HEK293T (cell line): Measurements from ENCODE around the gene KBTBD4.
"Not testable (repeated sequence)": the region's sequence is repeated elsewhere in the genome, so short reads cannot be mapped to it uniquely, and the experiment has no call there.

Source experiments
- CTCF ChIA-PET: fragments of 350-600 bp; formaldehyde crosslinking; extraction: SDS; loops from one replicate; lab custom pipeline; 2021; ENCODE audit warnings: antibody characterized with exemption, inconsistent platforms; lab: Yijun Ruan, JAX
- POLR2A ChIA-PET: fragments of 350-600 bp; formaldehyde crosslinking; extraction: SDS; loops from one replicate; lab custom pipeline; 2020; ENCODE audit warnings: antibody characterized with exemption, inconsistent platforms; lab: Yijun Ruan, JAX
- DNase-seq: peaks from one replicate; pipeline ENCODE4 v3.0.0; 2012; ENCODE audit warnings: mixed read lengths; ENCODE audit errors: extremely low spot score
- ARNT ChIP-seq: fragments of 450-650 bp; IDR thresholded peaks from 2 replicates; pipeline ENCODE4 v1.6.1; 2017; ENCODE audit warnings: mild to moderate bottlenecking
- BHLHE40 ChIP-seq: fragments of 450-650 bp; IDR thresholded peaks from 2 replicates; pipeline ENCODE4 v1.6.1; 2016; ENCODE audit warnings: mild to moderate bottlenecking, moderate library complexity, borderline replicate concordance
- CTBP1 ChIP-seq: fragments of 450-650 bp; IDR thresholded peaks from 2 replicates; pipeline ENCODE4 v1.6.1; 2016; ENCODE audit warnings: borderline replicate concordance
- ELF4 ChIP-seq: fragments of 450-650 bp; IDR thresholded peaks from 2 replicates; pipeline ENCODE4 v1.6.1; 2017; ENCODE audit warnings: antibody characterized with exemption
- FOXA1 ChIP-seq: fragments of 450-650 bp; IDR thresholded peaks from 2 replicates; pipeline ENCODE4 v1.6.1; 2016; ENCODE audit warnings: mild to moderate bottlenecking
- FOXK2 ChIP-seq: fragments of 450-650 bp; IDR thresholded peaks from 2 replicates; pipeline ENCODE4 v1.6.1; 2016; ENCODE audit warnings: mild to moderate bottlenecking
- FOXM1 ChIP-seq: fragments of 450-650 bp; IDR thresholded peaks from 2 replicates; pipeline ENCODE4 v1.6.1; 2017; ENCODE audit warnings: mild to moderate bottlenecking, borderline replicate concordance
- HDGF ChIP-seq: fragments of 450-650 bp; IDR thresholded peaks from 2 replicates; pipeline ENCODE4 v1.6.1; 2017; ENCODE audit warnings: antibody characterized with exemption, borderline replicate concordance
- L3MBTL2 ChIP-seq: fragments of 450-650 bp; conservative IDR thresholded peaks from 2 replicates; pipeline ENCODE4 v1.6.1; 2016; ENCODE audit warnings: mild to moderate bottlenecking
- LEF1 ChIP-seq: fragments of 450-650 bp; IDR thresholded peaks from 2 replicates; pipeline ENCODE4 v1.6.1; 2017; ENCODE audit warnings: mild to moderate bottlenecking, borderline replicate concordance
- NFRKB ChIP-seq: fragments of 450-650 bp; IDR thresholded peaks from 2 replicates; pipeline ENCODE4 v1.6.1; 2016; ENCODE audit warnings: mild to moderate bottlenecking, moderate library complexity
- PKNOX1 ChIP-seq: fragments of 450-650 bp; IDR thresholded peaks from 2 replicates; pipeline ENCODE4 v1.6.1; 2016
- SP1 ChIP-seq: fragments of 450-650 bp; IDR thresholded peaks from 2 replicates; pipeline ENCODE4 v1.6.1; 2017
- SUZ12 ChIP-seq: fragments of 450-650 bp; IDR thresholded peaks from 2 replicates; pipeline ENCODE4 v1.6.1; 2016; ENCODE audit warnings: mild to moderate bottlenecking
- TARDBP ChIP-seq: fragments of 450-650 bp; IDR thresholded peaks from 2 replicates; pipeline ENCODE4 v1.6.1; 2016
- ZNF384 ChIP-seq: fragments of 450-650 bp; IDR thresholded peaks from 2 replicates; pipeline ENCODE4 v1.6.1; 2016

KBTBD4 gene

GRCh38 chr11:47532597-47533213 is 46.1 kb downstream of the KBTBD4 start:
- DNase-seq: no peak
- TF ChIP-seq HDGF: no peak
- CTCF ChIA-PET: interaction anchor here (1.3 kb wide), 1 partner anchor 19 kb away, joined by 5 read pairs; no protein-coding TSS in a partner anchor
- POLR2A ChIA-PET: no interaction called here

- TF ChIP-seq LEF1 (no peak), ZNF384 (no peak), FOXA1 (no peak), L3MBTL2 (no peak), PKNOX1 (no peak), FOXK2 (no peak), BHLHE40 (no peak), HDGF (no peak), NFRKB (no peak), ELF4 (no peak), FOXM1 (no peak), SP1 (no peak), SUZ12 (no peak), ARNT (no peak)
- no peak for DNase-seq
- ChIA-PET POLR2A (no interaction called here), CTCF (interaction anchor here (1.2 kb wide), 1 partner anchor 8 kb away, joined by 3 read pairs; no protein-coding TSS in a partner anchor)
These were observed 47.1 kb downstream of the KBTBD4 start for GRCh38 chr11:47531666-47532065.

GRCh38 chr11:47530721-47531120 is 48.0 kb downstream of the KBTBD4 start:
- POLR2A ChIA-PET, DNase-seq: not testable (repeated sequence)
- CTCF ChIA-PET: interaction anchor here (0.6 kb wide), 1 partner anchor 9 kb away, joined by 5 read pairs; no protein-coding TSS in a partner anchor

GRCh38 chr11:47529951-47530350 is 48.8 kb downstream of the KBTBD4 start:
- TF ChIP-seq BHLHE40 (no peak), ARNT (no peak), PKNOX1 (no peak), ELF4 (no peak), FOXA1 (no peak), HDGF (no peak), SP1 (no peak), FOXK2 (no peak), CTBP1 (no peak), LEF1 (no peak)
- DNase-seq: no peak
- ChIA-PET CTCF (no interaction called here), POLR2A (interaction anchor here (0.6 kb wide), 1 partner anchor 50 kb away, joined by 3 read pairs; no protein-coding TSS in a partner anchor)

GRCh38 chr11:47527186-47527585 is 51.6 kb downstream of the KBTBD4 start:
- TF ChIP-seq SUZ12: no peak
- TF ChIP-seq SP1: no peak
- TF ChIP-seq FOXK2: no peak
- no peak for TF ChIP-seq CTBP1
- TF ChIP-seq TARDBP: no peak
- no peak for TF ChIP-seq ELF4
- no peak for TF ChIP-seq ARNT
- no peak for TF ChIP-seq NFRKB
- no peak for TF ChIP-seq LEF1
- TF ChIP-seq FOXM1: no peak
- TF ChIP-seq PKNOX1: no peak
- TF ChIP-seq FOXA1: no peak
- TF ChIP-seq L3MBTL2: no peak
- TF ChIP-seq BHLHE40: no peak
- no peak for DNase-seq
- ChIA-PET POLR2A (interaction anchor here (0.6 kb wide), 1 partner anchor 15 kb away, joined by 3 read pairs; no protein-coding TSS in a partner anchor), CTCF (no interaction called here)

GRCh38 chr11:47526032-47526431 is 52.7 kb downstream of the KBTBD4 start:
- DNase-seq, POLR2A ChIA-PET: not testable (repeated sequence)
- CTCF ChIA-PET: interaction anchor here (1.0 kb wide), 1 partner anchor 10 kb away, joined by 3 read pairs; no protein-coding TSS in a partner anchor

GRCh38 chr11:47524291-47524874 is 54.4 kb downstream of the KBTBD4 start:
- CTCF ChIA-PET: no interaction called here
- POLR2A ChIA-PET: no interaction called here
- TF ChIP-seq PKNOX1 (no peak), BHLHE40 (no peak), ARNT (no peak), HDGF (no peak), FOXM1 (no peak), ZNF384 (no peak), SP1 (no peak), L3MBTL2 (no peak), ELF4 (no peak), FOXA1 (no peak), CTBP1 (no peak), LEF1 (no peak)
- DNase-seq: no peak
